ENCODE measurements around the gene ARL1. TPM values are rescaled to one million over a fixed set of nuclear protein-coding genes. Genes with fewer than 3 reads are reported as not detected.
"Not testable (repeated sequence)": the region's sequence is repeated elsewhere in the genome, so short reads cannot be mapped to it uniquely, and the experiment has no call there.

ARL1 gene
- total RNA-seq (2014; rRNA removed): 59.9 and 62.1 TPM in 2 replicates
- 70.7 TPM for polyA plus RNA-seq (2012)

- DNase-seq (ENCODE audit: low read depth): peak; percentile 83
These were observed at the start of gene ARL1 for GRCh38 chr12:101407436-101408345. ARL1 (minus strand) TSS chr12:101407772; CDS start chr12:101407645, 127 bp downstream.

- DNase-seq (ENCODE audit: low read depth): no peak
These were observed 48.1 kb upstream of the ARL1 start for GRCh38 chr12:101455685-101456084.

DNA sequence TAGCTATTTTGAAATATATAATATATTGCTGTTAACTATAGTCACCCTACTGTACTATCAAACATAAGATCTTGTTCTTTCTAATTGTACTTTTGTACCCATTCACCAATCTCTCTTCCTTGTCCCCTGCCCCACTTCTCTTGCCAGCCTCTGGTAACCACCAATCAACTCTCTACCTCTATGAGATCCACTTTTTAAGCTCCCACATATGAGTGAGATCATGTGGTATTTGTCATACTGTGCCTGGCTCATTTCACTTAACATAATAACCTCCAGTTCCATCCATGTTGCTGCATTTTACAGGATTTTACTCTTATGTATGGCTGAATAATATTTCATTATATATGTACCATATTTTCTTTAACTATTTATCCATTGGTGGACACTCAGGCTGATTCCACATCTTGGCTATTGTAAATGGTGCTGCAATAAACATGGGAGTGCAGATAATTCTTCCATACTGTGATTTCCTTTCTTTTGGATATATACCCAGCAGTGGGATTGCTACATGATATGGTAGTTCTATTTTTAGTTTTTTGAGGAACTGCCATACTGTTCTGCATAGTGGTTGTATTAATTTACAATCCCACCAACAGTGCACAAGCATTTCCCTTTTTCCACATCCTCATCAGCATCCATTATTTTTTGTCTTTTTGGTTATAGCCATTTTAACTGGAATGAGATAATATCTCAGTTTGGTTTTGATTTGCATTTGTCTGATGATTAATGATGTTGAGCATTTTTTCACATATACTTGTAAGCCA, 34.1 kb upstream of the ARL1 start:
- no peak for DNase-seq (ENCODE audit: low read depth)

- no peak for DNase-seq (ENCODE audit: low read depth)
These were observed 31.7 kb upstream of the ARL1 start for GRCh38 chr12:101439236-101439635.

- no peak for DNase-seq (ENCODE audit: low read depth)
These were observed 28.6 kb upstream of the ARL1 start for GRCh38 chr12:101436136-101436535.

- no peak for DNase-seq (ENCODE audit: low read depth)
These were observed 22.9 kb upstream of the ARL1 start for GRCh38 chr12:101430456-101430855.

DNA sequence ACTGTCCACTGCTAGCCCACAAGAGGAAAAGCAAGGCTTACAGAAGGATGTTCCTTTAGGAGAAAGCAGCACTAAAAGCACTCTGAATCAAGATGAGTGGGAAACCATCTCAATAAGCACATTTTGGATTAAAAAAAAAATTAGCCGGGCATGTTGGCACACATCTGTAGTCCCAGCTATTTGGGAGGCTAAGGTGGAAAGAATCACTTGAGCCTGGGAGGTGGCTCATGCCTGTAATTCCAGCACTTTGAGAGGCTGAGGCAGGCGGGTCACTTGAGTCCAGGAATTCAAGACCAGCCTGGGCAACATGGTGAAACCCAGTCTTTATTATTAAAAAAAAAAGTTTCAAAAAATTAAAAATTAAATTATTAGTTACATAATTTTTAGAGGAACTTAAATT, 17.0 kb upstream of the ARL1 start:
- DNase-seq (ENCODE audit: low read depth): no peak

GRCh38 chr12:101422066-101422465, 14.5 kb upstream of the ARL1 start:
- not testable (repeated sequence) for DNase-seq (ENCODE audit: low read depth)

DNA sequence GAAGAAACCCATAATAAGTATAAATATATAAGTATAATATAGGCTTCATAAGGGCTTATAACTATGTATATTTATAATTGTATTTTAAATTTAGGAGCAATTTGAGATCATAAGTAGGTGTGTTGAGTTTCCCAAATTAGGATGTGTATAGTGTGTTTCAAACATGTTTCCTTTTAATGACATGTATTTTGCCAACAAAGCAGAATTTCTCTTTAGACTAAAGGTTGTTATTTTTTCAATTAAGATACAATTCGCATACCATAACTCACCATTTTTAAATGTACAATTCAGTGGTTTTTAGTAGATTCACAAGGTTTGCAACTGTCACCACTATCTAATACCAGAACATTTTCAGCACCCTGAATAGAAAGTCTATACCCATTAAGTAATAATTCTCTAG, 7.7 kb upstream of the ARL1 start:
- DNase-seq (ENCODE audit: low read depth): no peak

DNA sequence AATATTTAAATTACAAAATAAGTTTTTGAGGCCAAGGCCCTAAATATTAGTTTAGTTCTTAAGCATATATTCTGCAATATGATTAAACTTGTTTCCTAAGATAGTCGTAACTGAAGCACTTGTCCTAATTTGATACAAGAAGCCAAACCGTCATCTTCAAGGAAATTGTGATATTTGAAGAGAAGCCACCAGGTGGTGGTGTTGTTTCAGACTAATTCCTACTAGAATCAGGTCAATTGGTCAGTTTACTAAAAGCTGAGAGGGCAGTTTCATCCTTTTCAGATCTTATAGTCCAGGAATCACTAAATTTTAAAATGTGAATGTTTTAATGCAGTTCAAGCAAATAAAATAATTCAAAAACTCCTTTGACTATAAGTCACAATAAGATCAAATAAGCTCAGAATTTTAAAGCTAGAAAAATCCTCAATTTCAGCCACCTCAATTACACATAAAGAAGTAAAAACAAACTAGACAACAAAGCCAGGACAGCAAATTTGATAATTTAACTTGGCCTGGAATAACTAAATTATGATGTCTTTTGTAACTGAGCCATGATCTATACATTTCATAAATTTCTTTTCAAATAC, 7.1 kb upstream of the ARL1 start:
- DNase-seq (ENCODE audit: low read depth): peak; percentile 63

GRCh38 chr12:101410169-101410568, 2.6 kb upstream of the ARL1 start:
- DNase-seq (ENCODE audit: low read depth): not testable (repeated sequence)

GRCh38 chr12:101407049-101407435, 530 bp downstream of the ARL1 start:
- DNase-seq (ENCODE audit: low read depth): no peak

DNA sequence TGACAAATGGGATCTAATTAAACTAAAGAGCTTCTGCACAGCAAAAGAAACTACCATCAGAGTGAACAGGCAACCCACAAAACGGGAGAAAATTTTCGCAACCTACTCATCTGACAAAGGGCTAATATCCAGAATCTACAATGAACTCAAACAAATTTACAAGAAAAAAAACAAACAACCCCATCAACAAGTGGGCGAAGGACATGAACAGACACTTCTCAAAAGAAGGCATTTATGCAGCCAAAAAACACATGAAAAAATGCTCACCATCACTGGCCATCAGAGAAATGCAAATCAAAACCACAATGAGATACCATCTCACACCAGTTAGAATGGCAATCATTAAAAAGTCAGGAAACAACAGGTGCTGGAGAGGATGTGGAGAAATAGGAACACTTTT, 16.4 kb downstream of the ARL1 start:
- DNase-seq (ENCODE audit: low read depth): not testable (repeated sequence)

DNA sequence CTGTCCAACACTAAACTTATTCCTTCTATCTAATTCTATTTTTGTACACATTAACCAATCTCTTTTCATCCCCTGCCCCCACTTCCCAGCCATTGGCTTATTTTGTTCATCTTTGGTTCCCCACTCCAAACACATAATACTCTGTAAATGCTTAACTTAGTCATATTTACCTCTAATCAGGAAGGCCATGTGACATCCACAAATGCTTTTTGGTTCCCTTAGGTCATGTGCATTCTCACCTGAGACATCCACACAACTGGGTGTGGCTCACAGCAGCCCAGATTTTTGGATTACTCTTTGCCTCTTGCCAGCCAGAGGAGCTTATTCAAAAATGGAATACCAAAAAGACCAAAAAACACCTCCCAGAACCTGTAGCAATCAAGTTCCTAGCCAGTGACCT, 28.4 kb downstream of the ARL1 start:
- no peak for DNase-seq (ENCODE audit: low read depth)

GRCh38 chr12:101375573-101375972, 32.0 kb downstream of the ARL1 start:
- DNase-seq (ENCODE audit: low read depth): no peak

DNA sequence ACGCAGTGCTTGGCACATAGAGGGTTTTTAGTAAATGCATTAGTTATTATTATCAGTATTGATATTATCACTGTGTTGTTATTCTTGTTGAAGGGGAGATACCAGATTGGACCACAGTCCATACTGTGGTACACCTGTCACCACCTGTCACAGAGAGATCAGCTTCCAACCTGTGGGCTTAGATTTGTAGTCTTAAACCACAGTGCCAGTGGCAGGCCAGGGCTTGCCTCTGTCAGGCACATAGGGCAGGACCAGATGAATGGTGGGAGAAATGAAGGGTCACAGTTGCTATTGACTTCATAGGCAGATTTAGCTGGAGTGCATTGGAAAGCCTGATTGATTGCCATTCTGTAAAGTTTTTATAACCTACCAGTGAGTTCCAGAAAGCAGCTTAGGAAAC, 35.1 kb downstream of the ARL1 start:
- DNase-seq (ENCODE audit: low read depth): no peak

DNA sequence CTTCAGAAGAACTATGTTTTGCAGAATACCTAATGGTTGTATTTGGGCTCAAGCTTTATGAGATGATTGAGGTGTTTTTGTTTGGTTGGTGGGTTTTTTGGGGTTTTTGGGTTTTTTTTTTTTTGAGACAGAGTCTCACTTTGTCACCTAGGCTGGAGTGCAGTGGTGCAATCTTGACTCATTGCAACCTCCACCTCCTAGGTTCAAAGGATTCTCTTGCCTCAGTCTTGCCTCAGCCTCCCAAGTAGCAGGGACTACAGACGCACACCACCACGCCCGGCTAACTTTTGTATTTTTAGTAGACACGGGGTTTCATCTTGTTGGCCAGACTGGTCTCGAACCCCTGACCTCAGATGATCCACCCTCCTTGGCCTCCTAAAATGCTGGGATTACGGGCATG, 39.6 kb downstream of the ARL1 start:
- DNase-seq (ENCODE audit: low read depth): no peak

DNA sequence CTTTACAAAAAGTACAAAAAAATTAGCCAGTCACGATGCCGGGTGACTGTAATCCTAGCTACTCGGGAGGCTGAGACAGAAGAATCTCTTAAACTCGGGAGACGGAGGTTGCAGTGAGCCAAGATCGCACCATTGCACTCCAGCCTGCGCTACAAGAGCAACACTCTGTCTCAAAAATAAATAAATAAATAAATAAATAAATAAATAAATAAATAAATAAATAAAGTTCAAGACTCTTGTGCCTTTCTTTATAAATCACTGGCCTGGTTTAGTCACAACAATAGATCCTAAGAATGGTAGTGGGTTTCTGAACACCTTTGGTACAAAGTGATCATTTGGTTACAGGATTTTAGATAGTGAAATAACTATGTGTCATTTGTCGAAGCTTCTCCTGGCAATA, 46.1 kb downstream of the ARL1 start:
- DNase-seq (ENCODE audit: low read depth): no peak

DNA sequence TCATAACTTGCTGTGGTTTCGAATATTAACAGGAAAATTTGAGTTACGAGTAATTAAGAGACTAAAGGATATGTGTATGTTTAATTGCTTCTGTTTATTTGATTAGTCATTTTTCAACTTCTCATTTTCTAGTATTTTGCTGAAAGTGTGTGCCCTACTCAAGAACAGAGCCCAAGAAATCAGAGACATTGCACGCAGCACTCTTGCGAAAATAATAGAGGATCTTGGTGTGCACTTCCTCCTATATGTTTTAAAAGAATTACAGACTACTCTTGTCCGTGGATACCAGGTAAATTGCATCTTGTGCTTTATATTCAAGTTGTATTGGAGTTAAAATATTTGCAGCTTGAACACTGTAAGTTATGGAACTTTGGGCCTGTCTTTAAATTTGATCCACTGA, 50.8 kb downstream of the ARL1 start:
- no peak for DNase-seq (ENCODE audit: low read depth)

DNA sequence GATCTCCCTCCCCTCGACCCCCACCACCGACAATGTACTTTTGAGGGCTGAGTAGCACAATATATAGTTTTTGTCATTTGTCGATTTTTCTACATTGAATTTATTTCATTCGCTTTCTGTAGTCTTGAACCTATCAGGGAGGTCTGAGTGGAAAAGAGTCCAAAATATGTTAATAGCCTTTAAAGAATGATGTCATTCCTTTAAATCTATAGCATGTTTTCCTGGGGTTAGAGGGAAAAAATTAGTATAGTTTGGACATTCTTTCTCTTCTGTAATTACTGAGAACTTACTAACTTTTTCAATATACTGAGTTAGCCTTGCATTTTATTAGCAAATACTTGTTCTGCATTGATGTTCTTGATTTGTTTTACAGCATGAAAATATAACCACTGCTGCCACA, 55.9 kb downstream of the ARL1 start:
- no peak for DNase-seq (ENCODE audit: low read depth)

- no peak for DNase-seq (ENCODE audit: low read depth)
These were observed 63.7 kb downstream of the ARL1 start for GRCh38 chr12:101343893-101344292.
